CD4-positive, alpha-beta T cell treated with Interleukin-6 for 4 hours (primary cell): Measurements from ENCODE around the gene SRPK3.
"Not testable (repeated sequence)": the region's sequence is repeated elsewhere in the genome, so short reads cannot be mapped to it uniquely, and the experiment has no call there.

Source experiments
- DNase-seq: peaks from one replicate; pipeline ENCODE4 v3.0.0-alpha.2; 2020; ENCODE audit warnings: mixed read lengths

The SRPK3 gene

GRCh38 chrX:153780678-153781427, at the start of gene SRPK3:
SRPK3 (plus strand) TSS chrX:153781041; CDS start chrX:153781087, 46 bp downstream.
- DNase-seq: no peak

GRCh38 chrX:153731117-153731844, 49.6 kb upstream of the SRPK3 start:
- no peak for DNase-seq

- DNase-seq: no peak
Observed at GRCh38 chrX:153731845-153732215, 49.0 kb upstream of the SRPK3 start.

- no peak for DNase-seq
Observed at GRCh38 chrX:153732401-153732800, 48.4 kb upstream of the SRPK3 start.

- DNase-seq: no peak
Observed at GRCh38 chrX:153733651-153734240, 47.1 kb upstream of the SRPK3 start.

GRCh38 chrX:153734871-153735270, 46.0 kb upstream of the SRPK3 start:
- no peak for DNase-seq

GRCh38 chrX:153735274-153735673, 45.6 kb upstream of the SRPK3 start:
- DNase-seq: no peak

- DNase-seq: no peak
Observed at GRCh38 chrX:153736071-153736820, 44.6 kb upstream of the SRPK3 start.

- DNase-seq: no peak
Observed at GRCh38 chrX:153736871-153737441, 43.9 kb upstream of the SRPK3 start.

GRCh38 chrX:153738056-153738605, 42.7 kb upstream of the SRPK3 start:
- DNase-seq: no peak

GRCh38 chrX:153739754-153740486, 40.9 kb upstream of the SRPK3 start:
- peak; percentile 63 for DNase-seq

- DNase-seq: no peak
Observed at GRCh38 chrX:153740631-153741222, 40.1 kb upstream of the SRPK3 start.

GRCh38 chrX:153741446-153741845, 39.4 kb upstream of the SRPK3 start:
- no peak for DNase-seq

GRCh38 chrX:153742111-153742510, 38.7 kb upstream of the SRPK3 start:
- not testable (repeated sequence) for DNase-seq

GRCh38 chrX:153742796-153743467, 37.9 kb upstream of the SRPK3 start:
- not testable (repeated sequence) for DNase-seq

GRCh38 chrX:153743468-153744209, 37.2 kb upstream of the SRPK3 start:
- not testable (repeated sequence) for DNase-seq

- no peak for DNase-seq
Observed at GRCh38 chrX:153744210-153745066, 36.4 kb upstream of the SRPK3 start.

GRCh38 chrX:153745067-153745433, 35.8 kb upstream of the SRPK3 start:
- not testable (repeated sequence) for DNase-seq

- no peak for DNase-seq
Observed at GRCh38 chrX:153746359-153746758, 34.5 kb upstream of the SRPK3 start.
